GM23338 (cell line): ENCODE data around the gene ZBP1.

Experiments used
- CREB1 ChIP-seq: fragments of 250-450 bp; sonication (Bioruptor Pico); IDR thresholded peaks from 2 replicates; pipeline ENCODE4 v1.5.0; 2020; ENCODE audit warnings: low read depth, mild to moderate bottlenecking, moderate library complexity
- EZH2 ChIP-seq: fragments of 200-600 bp; sonication (generic); IDR thresholded peaks from one replicate; pipeline ENCODE4 v1.8.0; 2017; ENCODE audit warnings: antibody characterized with exemption, mild to moderate bottlenecking, low read depth; ENCODE audit not compliant: unreplicated experiment
- EZH2phosphoT487 ChIP-seq: fragments of 200-600 bp; sonication (generic); IDR thresholded peaks from one replicate; pipeline ENCODE4 v1.8.1; 2018; ENCODE audit warnings: antibody characterized with exemption; ENCODE audit not compliant: unreplicated experiment
- JUNB ChIP-seq: IDR thresholded peaks from one replicate; pipeline ENCODE4 v1.6.1; 2016; ENCODE audit warnings: antibody characterized with exemption; ENCODE audit not compliant: unreplicated experiment
- POLR2AphosphoS5 ChIP-seq: IDR thresholded peaks from 2 replicates; pipeline ENCODE4 v1.6.1; 2016; ENCODE audit warnings: antibody characterized with exemption, low read depth
- REST ChIP-seq: IDR thresholded peaks from one replicate; pipeline ENCODE4 v1.6.1; 2018; ENCODE audit warnings: antibody characterized with exemption; ENCODE audit not compliant: unreplicated experiment
- ZNF114 ChIP-seq: fragments of 250-450 bp; sonication (Bioruptor Pico); IDR thresholded peaks from 2 replicates; pipeline ENCODE4 v1.5.0; 2020; ENCODE audit warnings: mild to moderate bottlenecking, moderate library complexity
- ZNF331 ChIP-seq: fragments of 250-450 bp; sonication (Bioruptor Pico); IDR thresholded peaks from 2 replicates; pipeline ENCODE4 v1.5.0; 2020; ENCODE audit warnings: low read depth, mild to moderate bottlenecking, moderate library complexity
- TF ChIP-seq, protein P1 (sequence below), 2 experiments: fragments of 200-600 bp in 1 of 2; sonication (generic) in 1 of 2; conservative IDR thresholded peaks; 2 replicates each; pipeline versions ENCODE4 v1.5.1 to v1.6.1; 2016 to 2017; ENCODE audit warnings: antibody characterized with exemption in 2 of 2, low read depth in 2 of 2, mild to moderate bottlenecking in 2 of 2, moderate library complexity in 1 of 2

GRCh38 chr20:57658833-57659516 is 38.7 kb upstream of the ZBP1 start:
- TF ChIP-seq, protein P1, sequence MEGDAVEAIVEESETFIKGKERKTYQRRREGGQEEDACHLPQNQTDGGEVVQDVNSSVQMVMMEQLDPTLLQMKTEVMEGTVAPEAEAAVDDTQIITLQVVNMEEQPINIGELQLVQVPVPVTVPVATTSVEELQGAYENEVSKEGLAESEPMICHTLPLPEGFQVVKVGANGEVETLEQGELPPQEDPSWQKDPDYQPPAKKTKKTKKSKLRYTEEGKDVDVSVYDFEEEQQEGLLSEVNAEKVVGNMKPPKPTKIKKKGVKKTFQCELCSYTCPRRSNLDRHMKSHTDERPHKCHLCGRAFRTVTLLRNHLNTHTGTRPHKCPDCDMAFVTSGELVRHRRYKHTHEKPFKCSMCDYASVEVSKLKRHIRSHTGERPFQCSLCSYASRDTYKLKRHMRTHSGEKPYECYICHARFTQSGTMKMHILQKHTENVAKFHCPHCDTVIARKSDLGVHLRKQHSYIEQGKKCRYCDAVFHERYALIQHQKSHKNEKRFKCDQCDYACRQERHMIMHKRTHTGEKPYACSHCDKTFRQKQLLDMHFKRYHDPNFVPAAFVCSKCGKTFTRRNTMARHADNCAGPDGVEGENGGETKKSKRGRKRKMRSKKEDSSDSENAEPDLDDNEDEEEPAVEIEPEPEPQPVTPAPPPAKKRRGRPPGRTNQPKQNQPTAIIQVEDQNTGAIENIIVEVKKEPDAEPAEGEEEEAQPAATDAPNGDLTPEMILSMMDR (conservative IDR thresholded peaks at IDR 0.05; ENCODE audit: low read depth in 2 of 2), result no peak
- no peak for TF ChIP-seq EZH2
- no peak for TF ChIP-seq ZNF114
- TF ChIP-seq JUNB, result no peak
- TF ChIP-seq POLR2AphosphoS5, result no peak
- no peak for TF ChIP-seq REST
- TF ChIP-seq ZNF331 (CRISPR knock-in tag), result no peak
- TF ChIP-seq EZH2phosphoT487, result no peak
- no peak for TF ChIP-seq CREB1 (CRISPR knock-in tag)
